ENCODE measurements around the gene LPXN.
"Not testable (repeated sequence)": the region's sequence is repeated elsewhere in the genome, so short reads cannot be mapped to it uniquely, and the experiment has no call there.

LPXN gene

GRCh38 chr11:58579192-58580129 is 3.8 kb upstream of the LPXN start:
- peak; percentile 88 for DNase-seq (ENCODE audit: low spot score)

GRCh38 chr11:58578635-58579191 is 3.1 kb upstream of the LPXN start, which contains the start of gene ZFP91:
TSS of gene ZFP91 (plus strand) at chr11:58579063. CDS start at chr11:58579282, 219 bp downstream.
- DNase-seq (ENCODE audit: low spot score): peak; percentile 93

GRCh38 chr11:58578136-58578634 is 2.5 kb upstream of the LPXN start:
- DNase-seq (ENCODE audit: low spot score): peak; percentile 83

- peak; percentile 30 for DNase-seq (ENCODE audit: low spot score)
These were observed 2.0 kb upstream of the LPXN start for GRCh38 chr11:58577555-58578135.

- DNase-seq (ENCODE audit: low spot score): peak; percentile 9
These were observed 1.3 kb upstream of the LPXN start for GRCh38 chr11:58576887-58577471.

- peak; percentile 24 for DNase-seq (ENCODE audit: low spot score)
These were observed 775 bp downstream of the LPXN start for GRCh38 chr11:58574881-58575280.

GRCh38 chr11:58573451-58574104 is 2.1 kb downstream of the LPXN start:
- DNase-seq (ENCODE audit: low spot score): peak; percentile 63

- DNase-seq (ENCODE audit: low spot score): not testable (repeated sequence)
These were observed 2.8 kb downstream of the LPXN start for GRCh38 chr11:58572906-58573305.

GRCh38 chr11:58567889-58568512 is 7.7 kb downstream of the LPXN start:
- peak; percentile 39 for DNase-seq (ENCODE audit: low spot score)

GRCh38 chr11:58564231-58564630 is 11.4 kb downstream of the LPXN start:
- DNase-seq (ENCODE audit: low spot score): no peak

- DNase-seq (ENCODE audit: low spot score): no peak
These were observed 13.3 kb downstream of the LPXN start for GRCh38 chr11:58562375-58562800.

GRCh38 chr11:58561394-58562098 is 14.1 kb downstream of the LPXN start:
- DNase-seq (ENCODE audit: low spot score): no peak

- DNase-seq (ENCODE audit: low spot score): no peak
These were observed 14.8 kb downstream of the LPXN start for GRCh38 chr11:58560842-58561241.

GRCh38 chr11:58549644-58550043 is 26.0 kb downstream of the LPXN start:
- no peak for DNase-seq (ENCODE audit: low spot score)

- DNase-seq (ENCODE audit: low spot score): no peak
These were observed 28.8 kb downstream of the LPXN start for GRCh38 chr11:58546841-58547240.

- no peak for DNase-seq (ENCODE audit: low spot score)
These were observed 43.8 kb downstream of the LPXN start for GRCh38 chr11:58531865-58532341.

GRCh38 chr11:58530236-58530635 is 45.4 kb downstream of the LPXN start:
- no peak for DNase-seq (ENCODE audit: low spot score)

- DNase-seq (ENCODE audit: low spot score): no peak
These were observed 48.2 kb downstream of the LPXN start for GRCh38 chr11:58527429-58527828.

- DNase-seq (ENCODE audit: low spot score): no peak
These were observed 48.9 kb downstream of the LPXN start for GRCh38 chr11:58526721-58527120.

- no peak for DNase-seq (ENCODE audit: low spot score)
These were observed 50.5 kb downstream of the LPXN start for GRCh38 chr11:58525037-58525614.

Data from AG20443 (cell line).